Glomerular visceral epithelial cell (primary cell): ENCODE measurements around the gene SERBP1.
"Not testable (repeated sequence)": the region's sequence is repeated elsewhere in the genome, so short reads cannot be mapped to it uniquely, and the experiment has no call there.

Experiments used
- DNase-seq: peaks from one replicate; pipeline ENCODE4 v3.0.0-alpha.2; 2016; ENCODE audit errors: extremely low spot score

The SERBP1 gene

DNA sequence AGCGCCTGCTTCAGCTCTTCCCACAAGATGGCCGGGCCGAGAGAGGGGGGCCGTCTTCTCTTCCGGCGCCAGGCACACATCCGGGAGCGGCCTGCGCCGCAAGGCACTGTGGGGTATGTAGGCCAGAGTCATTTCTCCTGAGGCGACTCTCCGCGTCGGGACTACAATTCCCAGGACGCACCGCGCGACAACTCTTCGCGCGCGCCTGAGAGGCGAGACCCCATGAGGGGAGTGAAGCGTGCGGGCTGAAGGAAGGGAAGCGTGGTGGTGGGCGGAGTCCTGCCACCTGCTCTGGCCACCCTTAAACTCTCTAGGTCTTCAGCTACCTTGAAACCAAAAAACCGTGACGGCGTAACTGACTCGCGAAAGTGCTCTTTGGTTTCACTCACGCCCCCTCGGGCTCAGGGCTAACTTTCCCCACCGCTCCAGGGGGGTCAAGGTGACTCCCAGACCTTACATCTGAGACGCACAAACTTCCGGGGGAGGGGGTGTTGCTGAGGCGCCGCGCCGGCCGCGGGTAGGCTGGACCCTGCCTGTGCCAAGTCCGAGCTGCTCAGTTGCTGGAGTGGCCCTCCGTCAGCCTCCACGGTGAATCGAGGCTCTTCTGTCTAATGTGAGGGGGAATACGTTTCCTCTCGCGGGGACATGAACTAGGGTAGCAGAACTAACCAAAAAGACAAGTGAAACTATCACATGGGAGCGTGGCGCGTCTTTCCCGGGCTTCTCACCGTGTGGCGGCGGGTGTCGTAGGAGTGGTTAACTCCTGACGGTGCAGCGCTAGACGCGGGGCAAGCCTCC is at the start of gene SERBP1:
Gene SERBP1 (minus strand): TSS at position 45 of the 798 bp plus-strand sequence. CDS start 102 bp downstream, outside the sequence.
- peak; percentile 98 for DNase-seq

DNA sequence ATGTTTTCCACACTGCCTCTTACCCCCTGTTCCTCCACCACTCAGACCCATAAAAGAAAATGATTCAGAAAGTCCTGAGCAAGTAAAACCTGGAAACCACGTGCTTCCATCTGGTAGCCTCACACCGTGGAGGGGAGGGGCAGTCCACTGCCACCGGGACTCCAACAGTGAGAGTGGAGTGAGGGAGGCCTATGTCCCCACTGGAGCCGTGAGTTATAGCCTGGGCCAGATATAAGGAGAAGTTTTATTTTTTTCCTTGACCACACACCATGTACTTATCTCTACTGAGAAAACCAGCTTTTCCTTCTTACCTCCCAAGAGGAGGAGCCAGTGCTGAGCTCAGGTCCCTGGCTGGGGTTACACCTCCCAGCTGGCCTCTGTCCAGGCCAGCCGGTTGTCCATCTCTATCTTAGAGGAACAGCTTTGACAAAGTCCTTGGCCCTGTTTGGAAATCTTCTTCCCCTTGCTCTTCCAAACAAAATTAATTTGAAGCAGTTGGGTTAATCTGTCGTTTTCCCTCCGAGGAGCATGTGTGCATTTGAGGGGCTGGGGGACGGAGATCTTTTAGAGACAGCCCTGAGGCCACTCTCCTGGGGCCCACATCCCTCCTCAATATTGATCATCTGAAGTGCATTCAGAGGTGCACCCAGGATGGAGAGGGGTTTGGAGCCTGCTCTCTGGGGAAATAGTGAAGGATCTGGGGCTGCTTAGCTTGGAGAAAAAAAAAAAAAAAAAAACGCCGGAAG is 49.1 kb upstream of the SERBP1 start:
- peak; percentile 32 for DNase-seq

DNA sequence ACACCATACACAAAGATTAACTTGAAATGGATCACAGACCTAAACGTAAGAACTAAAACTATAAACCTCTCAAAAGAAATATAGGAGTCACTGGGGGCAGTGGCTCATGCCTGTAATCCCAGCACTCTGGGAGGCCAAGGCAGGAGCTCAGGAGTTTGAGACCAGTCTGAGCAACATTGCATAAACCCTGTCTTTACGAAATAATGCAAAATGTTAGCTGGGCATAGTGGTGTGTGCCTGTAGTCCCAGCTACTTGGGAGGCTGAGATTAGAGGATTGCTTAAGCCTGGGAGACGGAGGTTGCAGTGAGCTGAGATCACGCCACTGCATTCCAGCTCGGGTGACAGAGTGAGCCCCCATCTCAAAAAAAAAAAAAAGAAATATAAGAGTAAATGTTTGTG is 46.7 kb upstream of the SERBP1 start:
- DNase-seq, result no peak

DNA sequence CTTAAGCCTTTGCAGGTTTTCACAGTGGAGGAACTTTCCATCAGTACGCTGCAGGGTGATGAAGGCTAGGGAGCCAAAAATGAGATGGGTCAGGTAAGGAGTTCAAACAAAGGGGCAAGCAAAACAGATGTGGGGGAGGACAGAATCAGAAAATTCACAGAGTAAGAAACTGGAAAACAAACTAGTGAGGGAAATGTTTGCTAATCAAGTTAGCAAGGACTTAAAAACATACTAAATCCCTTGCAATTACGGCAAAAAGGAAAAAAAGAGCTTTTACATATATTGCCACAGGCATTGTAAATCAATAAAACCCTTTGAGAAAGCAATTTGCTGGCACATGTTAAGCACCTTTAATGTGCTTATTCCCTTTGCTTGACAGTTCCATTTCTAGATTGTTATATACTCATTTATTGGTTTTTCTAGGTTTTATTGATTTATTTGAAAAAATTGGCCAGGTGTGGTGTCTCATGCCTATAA is 45.8 kb upstream of the SERBP1 start:
- no peak for DNase-seq

DNA sequence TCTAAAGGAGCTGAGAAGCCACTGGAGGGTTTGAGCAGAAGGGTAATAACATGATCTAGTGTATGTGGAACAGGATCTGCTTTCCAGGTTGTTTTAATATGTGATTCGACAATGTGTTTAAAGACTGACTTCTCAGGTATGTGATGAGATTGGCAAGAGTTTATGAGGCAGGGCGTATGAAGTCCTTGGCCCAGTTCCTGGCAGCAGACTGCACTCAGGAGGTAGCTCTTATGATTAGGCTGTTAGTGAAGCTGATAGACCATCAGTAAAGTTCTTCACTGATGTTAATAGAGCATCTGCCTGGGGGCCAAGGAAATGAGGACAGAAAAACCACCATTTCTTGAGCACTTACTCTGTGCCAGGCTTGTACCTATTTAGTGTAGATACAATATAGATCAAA is 41.9 kb upstream of the SERBP1 start:
- DNase-seq, result no peak

DNA sequence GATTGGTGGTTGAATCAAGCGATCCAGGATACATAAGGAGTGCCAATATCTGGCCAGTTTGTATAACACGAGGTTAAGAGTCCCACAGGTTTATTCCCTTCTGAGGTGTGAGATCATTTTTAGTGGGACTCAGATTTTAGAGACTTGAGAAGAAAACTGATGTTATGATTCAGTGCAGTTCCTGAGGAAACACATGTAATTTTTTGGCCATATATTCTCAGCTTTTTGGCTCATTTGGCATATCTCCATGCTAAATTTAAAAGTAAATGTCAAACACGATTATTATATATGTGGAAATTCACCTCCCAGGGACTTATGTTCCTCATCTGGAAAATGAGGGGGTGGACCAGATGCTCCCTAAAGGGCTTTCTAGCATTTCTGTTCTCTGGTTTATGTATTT is 39.2 kb upstream of the SERBP1 start:
- no peak for DNase-seq

DNA sequence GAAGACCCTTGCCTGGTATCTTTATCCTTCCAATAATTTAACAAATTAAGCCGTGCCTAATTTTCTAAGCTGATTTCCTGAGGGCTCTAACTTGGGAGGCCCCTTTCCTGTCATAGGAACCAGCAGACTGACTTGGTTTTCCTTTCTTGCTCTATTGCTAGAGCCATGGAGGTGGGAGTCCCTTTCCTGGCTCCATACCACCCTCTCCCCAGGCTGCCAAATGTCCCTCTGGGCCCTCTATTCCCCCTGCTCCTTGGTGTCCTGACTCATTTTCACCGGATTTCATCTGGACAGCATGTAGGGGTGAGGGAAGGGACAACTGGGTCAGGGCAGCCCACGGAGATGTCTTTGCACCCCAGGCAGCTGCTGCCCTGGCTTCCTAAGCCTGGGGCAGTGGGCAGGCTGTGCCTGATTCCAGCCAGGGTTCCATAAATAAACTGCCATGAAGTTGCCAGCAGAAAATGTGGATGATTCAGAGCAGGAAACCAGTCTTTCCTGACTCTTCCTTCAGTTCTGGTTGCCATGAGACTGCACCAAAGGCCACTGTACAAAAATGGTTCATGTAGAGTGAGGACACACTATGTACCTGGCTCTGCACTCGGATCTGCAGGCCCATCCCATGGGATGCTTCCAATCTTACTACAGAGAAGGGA is 38.0 kb upstream of the SERBP1 start:
- DNase-seq, result no peak

DNA sequence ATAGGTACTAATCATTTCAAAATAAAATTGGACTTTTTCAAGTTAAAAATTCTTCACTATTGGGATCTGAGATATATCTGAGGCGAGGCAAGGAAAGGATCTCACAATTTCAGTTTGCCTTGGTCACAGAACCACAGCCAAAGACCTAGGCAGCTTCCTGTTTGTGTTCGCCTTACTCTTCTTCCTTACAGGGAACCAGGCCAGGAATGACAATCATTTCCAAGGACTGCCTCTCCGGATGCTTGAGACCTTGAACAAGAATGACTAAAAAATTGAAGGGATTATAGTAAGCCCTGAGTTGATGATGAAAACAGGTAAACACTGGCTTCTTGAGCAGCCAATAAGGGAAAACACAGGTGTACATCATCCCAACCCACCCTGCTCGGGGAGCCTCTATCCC is 35.2 kb upstream of the SERBP1 start:
- no peak for DNase-seq

DNA sequence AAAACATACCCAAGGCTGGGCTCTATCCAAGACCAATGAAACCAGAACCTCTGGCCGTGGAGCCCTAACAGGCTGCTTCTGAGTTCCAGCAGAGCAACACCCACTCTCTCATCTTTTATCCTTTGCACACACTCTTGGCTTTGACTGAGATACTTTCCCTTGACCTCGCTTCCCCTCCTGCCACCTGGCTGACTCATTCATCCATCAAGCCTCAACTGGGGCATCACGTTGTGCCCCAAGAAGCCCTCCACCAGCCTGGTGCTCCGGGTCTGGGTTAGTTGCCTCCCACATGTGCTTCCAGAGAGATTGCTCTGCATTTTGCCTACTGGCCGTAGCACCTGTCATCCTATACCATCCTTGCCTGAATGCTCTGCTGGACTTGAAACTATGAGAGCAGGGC is 34.5 kb upstream of the SERBP1 start:
- DNase-seq, result no peak

DNA sequence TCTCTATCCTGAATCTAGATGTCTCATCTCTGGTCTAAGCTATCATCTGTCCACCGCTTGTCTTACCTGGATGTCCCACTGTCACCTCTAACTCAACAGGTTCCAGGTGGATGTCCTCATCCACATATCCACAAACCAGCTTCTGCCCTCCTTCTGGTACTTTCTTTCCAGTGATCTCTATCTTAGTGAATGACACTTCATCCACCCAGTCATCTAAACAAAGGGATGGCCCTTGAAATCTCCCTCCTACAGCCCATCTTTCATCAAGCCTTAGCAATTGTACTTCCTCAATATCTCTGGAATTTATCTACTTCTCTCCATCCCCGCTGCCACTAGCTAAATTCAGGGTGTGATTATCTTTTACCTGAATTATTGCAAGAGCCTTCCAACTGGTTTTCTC is 33.9 kb upstream of the SERBP1 start:
- DNase-seq, result no peak

DNA sequence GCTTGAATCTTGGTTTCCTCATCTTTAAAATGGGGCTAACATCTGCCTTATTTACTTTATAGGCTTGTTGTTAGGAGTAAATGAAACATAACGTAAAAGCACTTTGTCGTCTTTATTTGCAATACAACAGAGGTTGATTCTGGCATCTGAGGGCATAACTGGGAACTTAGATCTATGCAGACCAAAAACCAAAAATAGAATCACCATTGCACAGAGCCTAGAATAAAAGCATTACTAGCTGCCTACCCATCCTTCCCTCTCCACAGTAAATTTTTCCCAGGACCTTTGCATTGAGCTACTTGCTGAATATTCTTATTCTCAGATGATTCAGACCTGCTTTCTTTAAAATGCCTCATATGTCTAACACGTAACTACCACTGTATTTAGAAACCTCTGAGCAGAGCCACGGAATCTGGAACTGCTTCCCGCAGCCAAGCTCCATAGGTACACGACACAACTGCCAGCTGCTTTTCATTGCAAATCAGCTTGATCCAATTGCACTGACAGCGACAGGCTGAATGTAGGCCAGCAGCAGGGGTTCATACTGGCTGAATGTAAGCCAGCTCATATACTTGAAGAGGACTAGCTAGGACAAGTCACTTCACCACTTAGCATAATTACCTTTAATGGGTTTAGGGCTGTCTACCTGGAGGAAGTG is 33.2 kb upstream of the SERBP1 start:
- no peak for DNase-seq

DNA sequence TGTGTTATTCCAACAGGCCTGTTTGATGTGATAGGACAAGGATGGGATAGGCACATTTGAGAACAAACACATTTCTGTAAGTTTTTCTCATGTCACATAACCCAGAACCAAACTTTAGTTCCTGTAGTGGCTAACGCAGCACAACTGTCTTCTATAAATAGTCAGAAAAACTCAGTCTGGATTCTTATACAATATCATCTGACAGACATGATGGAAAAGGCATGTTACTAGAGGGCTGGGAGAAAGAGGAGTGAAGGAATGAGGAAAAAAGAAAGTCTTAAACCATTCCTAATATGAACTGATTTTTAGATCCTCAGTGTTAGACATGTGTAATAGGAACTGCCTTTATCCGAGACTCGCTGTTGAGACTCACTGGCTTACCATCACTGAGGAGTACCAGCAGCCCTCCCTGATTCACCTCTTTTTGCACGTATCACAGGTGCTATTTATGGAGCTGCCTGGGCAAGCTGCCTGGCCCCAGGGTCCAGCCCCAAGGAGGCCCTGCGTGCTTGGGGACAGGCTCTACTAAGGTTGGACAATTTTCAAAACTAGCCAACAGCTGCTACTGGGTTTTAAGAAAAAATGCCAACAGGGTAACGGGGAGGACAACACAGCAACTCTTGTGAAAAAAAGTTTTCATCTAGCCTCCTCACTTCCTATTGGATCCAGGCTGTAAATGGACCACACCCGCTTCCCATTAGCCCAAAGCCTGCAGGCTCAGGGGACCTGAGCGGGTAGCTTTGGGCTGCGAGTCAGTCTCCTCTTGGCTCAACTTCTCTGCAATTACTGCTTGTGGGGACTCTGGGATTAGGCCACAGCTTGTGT is 30.7 kb upstream of the SERBP1 start:
- DNase-seq, result no peak

DNA sequence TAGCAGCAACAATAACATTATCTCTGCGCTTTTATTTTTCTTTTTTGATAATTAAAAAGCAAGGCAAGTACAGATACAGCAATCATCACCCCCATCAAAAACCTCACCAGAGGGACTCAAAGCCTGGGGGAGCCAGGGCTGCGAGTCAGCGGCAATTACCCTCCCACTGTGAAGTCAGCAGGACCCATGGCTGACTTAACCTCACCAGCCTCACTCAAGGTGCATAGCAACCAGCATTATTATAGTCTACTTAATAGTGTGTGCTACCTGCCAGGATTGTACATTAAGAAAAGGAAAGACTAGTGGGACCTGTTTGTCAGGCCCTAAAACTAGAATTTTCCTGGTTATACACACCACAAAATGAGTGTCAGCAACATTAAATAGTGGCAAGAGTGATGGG is 28.9 kb upstream of the SERBP1 start:
- DNase-seq, result peak; percentile 4

DNA sequence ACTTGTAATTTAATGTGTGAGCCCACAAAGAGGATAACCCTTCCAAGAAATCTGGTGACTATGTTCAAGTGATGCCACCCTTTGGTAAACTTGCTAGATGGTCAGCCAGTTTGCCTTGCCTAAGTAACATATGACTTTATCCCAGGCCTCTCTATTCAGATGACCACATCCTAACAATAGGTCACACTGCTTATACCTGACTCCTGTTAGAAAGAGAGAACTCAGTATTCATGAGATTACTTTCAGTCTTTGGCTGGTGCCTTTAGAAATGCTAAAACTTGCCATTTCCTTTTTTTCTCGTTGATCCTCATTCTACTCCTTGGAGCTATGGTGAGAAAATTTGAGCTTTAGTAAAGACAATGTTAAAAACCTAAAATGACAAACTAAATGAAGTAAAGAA is 28.5 kb upstream of the SERBP1 start:
- DNase-seq, result no peak

DNA sequence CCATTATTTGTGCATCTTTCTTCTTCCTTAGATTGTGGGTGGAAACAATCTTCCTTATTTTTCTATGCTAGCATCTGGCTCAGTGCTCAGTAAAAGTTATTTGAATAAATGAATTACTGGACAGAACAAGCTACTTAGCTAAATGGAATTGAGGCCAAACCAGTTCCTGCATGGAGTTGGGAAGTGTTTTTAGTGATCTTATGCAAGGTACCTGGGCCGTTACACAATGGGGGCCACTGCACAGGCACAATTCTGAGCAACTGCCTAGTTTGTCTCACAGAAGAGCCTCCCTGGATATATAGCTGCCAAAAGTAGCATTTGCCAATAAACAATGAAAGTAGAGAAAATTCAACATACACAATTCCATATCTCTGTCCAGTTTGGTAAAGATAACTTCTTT is 27.0 kb upstream of the SERBP1 start:
- DNase-seq, result no peak

DNA sequence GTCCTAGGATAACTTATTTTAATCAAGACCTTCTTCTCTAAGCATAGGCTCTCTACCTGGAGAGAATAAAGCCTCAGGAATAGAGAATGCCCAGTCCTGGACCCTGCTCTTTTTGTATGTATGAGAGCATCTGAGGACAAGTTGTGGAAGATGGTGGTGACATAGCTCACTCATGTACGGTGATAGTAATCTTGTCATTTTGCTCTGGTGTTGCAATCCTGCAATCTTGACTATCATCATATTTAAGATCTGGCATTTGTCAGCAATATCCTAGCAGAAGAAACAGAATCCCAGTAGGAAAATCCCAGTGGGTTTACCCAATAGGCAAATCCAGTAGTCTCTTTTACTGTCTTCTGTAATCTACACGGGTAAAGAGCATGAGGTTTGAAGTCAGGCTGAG is 21.6 kb upstream of the SERBP1 start:
- no peak for DNase-seq

DNA sequence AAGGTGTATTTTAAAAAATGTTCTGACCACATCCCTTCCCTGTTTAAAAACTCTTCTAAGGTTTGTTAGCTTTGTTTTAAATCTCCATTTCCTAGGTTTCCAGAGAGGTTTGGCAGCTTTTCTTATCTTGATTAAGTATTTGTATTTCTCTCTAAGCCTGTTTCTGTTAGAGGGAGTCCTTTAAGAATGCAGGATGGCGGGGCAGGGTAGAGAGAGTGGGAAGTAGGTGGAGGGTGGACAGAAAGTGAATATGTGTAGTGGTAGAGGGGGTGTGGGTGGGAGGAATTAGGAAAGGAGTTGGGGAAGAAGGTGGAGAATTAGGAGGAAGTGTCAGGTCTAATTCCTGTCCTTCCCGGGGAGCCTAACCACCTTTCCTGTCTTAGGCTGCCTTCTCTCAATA is 21.2 kb upstream of the SERBP1 start:
- no peak for DNase-seq

DNA sequence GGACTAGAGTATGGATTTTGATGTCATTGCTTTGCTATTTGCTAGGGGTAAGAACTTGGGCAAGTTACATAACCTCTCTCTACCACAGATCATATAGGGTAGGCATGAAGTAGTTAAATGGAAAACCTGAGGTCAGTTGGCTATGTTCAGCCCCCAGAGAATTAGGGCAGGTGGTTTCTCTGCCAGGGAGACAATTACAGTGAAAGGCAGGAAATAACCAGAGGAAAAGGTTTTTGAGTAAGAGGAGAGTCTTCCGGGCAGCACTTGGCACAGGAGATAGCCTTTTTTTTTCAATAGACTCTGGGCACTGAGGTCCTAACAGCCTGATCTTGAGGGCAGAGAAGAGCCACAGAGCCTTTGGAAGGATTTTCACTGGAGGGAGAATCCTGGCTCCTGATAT is 16.7 kb upstream of the SERBP1 start:
- no peak for DNase-seq

DNA sequence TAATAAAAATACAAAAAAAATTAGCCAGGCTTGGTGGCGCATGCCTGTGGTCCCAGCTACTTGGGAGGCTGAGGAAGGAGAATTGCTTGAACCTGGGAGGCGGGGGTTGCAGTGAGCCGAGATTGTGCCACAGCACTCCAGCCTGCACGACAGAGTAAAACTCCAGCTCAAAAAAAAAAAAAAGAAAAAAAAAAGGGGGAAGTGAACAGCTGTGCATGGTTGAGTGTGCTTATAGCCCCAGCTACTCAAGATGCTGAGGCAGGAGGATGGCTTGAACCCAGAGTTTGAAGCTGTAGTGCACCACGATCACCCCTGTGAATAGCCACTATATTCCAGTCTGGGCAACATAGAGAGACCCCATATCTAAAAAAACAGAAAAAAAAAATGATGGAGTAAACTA is 15.8 kb upstream of the SERBP1 start:
- not testable (repeated sequence) for DNase-seq

DNA sequence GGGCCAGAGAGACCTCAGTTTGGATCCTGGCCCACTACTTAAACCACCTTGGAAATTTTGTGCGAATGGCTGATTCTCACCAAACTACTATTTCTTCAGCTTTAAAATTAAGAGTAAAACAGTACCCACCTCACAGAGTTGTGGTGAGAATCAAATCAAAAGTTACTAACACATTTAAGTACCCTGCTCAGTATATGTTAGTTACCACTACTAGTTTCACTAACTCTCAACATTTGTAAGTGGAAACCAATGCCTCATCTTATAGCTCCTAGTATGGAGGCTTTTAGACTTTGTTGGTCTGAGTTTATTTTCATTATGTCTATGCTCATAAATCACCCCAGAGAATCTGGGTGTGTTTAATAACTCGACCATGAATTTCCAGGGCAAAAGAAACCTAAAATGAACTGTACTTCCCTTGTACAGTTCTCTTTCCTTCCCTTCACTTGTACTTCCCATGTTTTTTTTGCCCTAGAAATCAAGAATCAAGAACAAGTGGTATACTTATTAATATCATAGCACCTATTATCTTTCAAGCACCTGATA is 11.6 kb upstream of the SERBP1 start:
- no peak for DNase-seq

DNA sequence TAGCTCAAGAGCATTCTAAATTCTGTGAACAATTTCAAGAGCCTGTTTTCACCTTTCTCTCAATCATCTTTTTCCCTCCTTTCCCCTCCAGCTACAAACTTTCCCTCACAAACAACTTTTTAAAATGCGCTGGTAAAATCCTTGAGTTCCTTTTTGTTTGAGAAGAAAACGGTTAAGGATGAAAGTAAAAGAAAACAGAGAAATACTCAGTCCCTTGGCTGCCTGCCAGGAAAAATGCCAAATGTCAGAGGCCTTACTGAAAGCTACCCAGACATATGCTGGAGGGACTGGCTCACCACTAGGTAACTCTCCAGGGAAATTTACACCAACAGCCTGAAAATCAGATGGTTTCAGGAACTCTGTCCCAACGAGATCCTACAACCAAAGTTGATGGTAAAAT is 11.0 kb upstream of the SERBP1 start:
- peak; percentile 36 for DNase-seq
